WTC11 (cell line): ENCODE results near the gene CREB3L4. TPM values are rescaled to one million over a fixed set of nuclear protein-coding genes. Genes with fewer than 3 reads are reported as not detected.
A peak's percentile ranks its signal among the peaks of the same experiment; 100 is the strongest.

ENCODE experiments used
- ATAC-seq: fragments of 200-7000 bp; cut with Tn5 transposase; 2 replicates; pipeline ENCODE4 v1.10.0; 2021; ENCODE audit warnings: mild to moderate bottlenecking, moderate library complexity
- CTCF ChIA-PET: fragments of 300-600 bp; sonication (Branson Sonifier 250); formaldehyde crosslinking; loops from one replicate; lab custom pipeline; 2021; ENCODE audit warnings: antibody characterized with exemption; lab: Charles Lee
- POLR2A ChIA-PET: fragments of 350-600 bp; sonication (Branson Sonifier 250); formaldehyde crosslinking; loops from one replicate; lab custom pipeline; 2021; ENCODE audit warnings: antibody characterized with exemption; lab: Charles Lee
- DNase-seq: peaks from one replicate; pipeline ENCODE4 v3.0.0; 2021; ENCODE audit warnings: low spot score
- H3K27ac Mint-ChIP-seq: 2 replicates; pipeline ENCODE4 v1.8.0; 2021; ENCODE audit warnings: mixed read lengths
- H3K27me3 Mint-ChIP-seq: 2 replicates; pipeline ENCODE4 v1.8.0; 2021; ENCODE audit warnings: low read depth, mild to moderate bottlenecking, moderate library complexity, mixed read lengths
- H3K36me3 Mint-ChIP-seq: 2 replicates; pipeline ENCODE4 v1.8.0; 2021; ENCODE audit warnings: mixed read lengths
- H3K4me1 Mint-ChIP-seq: 2 replicates; pipeline ENCODE4 v1.8.0; 2022; ENCODE audit warnings: mixed read lengths
- H3K4me3 Mint-ChIP-seq: 2 replicates; pipeline ENCODE4 v1.8.0; 2021; ENCODE audit warnings: mild to moderate bottlenecking, moderate library complexity, mixed read lengths
- H3K9me3 Mint-ChIP-seq: 2 replicates; pipeline ENCODE4 v1.8.0; 2021; ENCODE audit warnings: mixed read lengths
- ARID4B ChIP-seq: sonication (generic); formaldehyde crosslinking; IDR thresholded peaks from 2 replicates; pipeline ENCODE4 v1.8.0; 2023; ENCODE audit warnings: missing genetic modification reagents, mild to moderate bottlenecking, borderline replicate concordance
- CDX4 ChIP-seq: fragments of 250-450 bp; sonication (Bioruptor Pico); IDR thresholded peaks from 2 replicates; pipeline ENCODE4 v1.9.0; 2021; ENCODE audit warnings: moderate library complexity, mild to moderate bottlenecking, inconsistent platforms, borderline replicate concordance
- CTCF ChIP-seq: fragments of 200-600 bp; IDR thresholded peaks from 2 replicates; pipeline ENCODE4 v1.8.0; 2022; ENCODE audit warnings: antibody characterized with exemption
- ERG ChIP-seq: fragments of 250-450 bp; sonication (Bioruptor Pico); IDR thresholded peaks from 2 replicates; pipeline ENCODE4 v1.8.0; 2021; ENCODE audit warnings: mild to moderate bottlenecking
- FOXK1 ChIP-seq: sonication (generic); formaldehyde crosslinking; IDR thresholded peaks from 2 replicates; pipeline ENCODE4 v1.8.0; 2022; ENCODE audit warnings: mild to moderate bottlenecking, moderate library complexity, missing genetic modification reagents
- GABPB1 ChIP-seq: sonication (generic); formaldehyde crosslinking; IDR thresholded peaks from 2 replicates; pipeline ENCODE4 v1.8.1; 2023; ENCODE audit warnings: mild to moderate bottlenecking, missing genetic modification reagents
- GRHL2 ChIP-seq: fragments of 250-450 bp; sonication (Bioruptor Pico); IDR thresholded peaks from 2 replicates; pipeline ENCODE4 v1.8.0; 2022; ENCODE audit warnings: mild to moderate bottlenecking, moderate library complexity; ENCODE audit not compliant: insufficient replicate concordance, severe bottlenecking
- HMGXB4 ChIP-seq: sonication (generic); formaldehyde crosslinking; IDR thresholded peaks from 2 replicates; pipeline ENCODE4 v1.8.1; 2023; ENCODE audit warnings: mild to moderate bottlenecking, moderate library complexity, missing genetic modification reagents
- MAX ChIP-seq: sonication (generic); formaldehyde crosslinking; IDR thresholded peaks from 2 replicates; pipeline ENCODE4 v1.8.0; 2022; ENCODE audit warnings: mild to moderate bottlenecking, missing genetic modification reagents
- MXD4 ChIP-seq: fragments of 250-450 bp; sonication (Bioruptor Pico); IDR thresholded peaks from 2 replicates; pipeline ENCODE4 v1.8.0; 2021; ENCODE audit warnings: mild to moderate bottlenecking, moderate library complexity, borderline replicate concordance
- MYBL2 ChIP-seq: sonication (generic); formaldehyde crosslinking; IDR thresholded peaks from 2 replicates; pipeline ENCODE4 v1.8.1; 2023; ENCODE audit warnings: mild to moderate bottlenecking, moderate library complexity, missing genetic modification reagents
- PRDM15 ChIP-seq: sonication (generic); formaldehyde crosslinking; IDR thresholded peaks from 2 replicates; pipeline ENCODE4 v1.8.0; 2022; ENCODE audit warnings: missing genetic modification reagents
- TEAD1 ChIP-seq: sonication (generic); formaldehyde crosslinking; IDR thresholded peaks from 2 replicates; pipeline ENCODE4 v1.8.0; 2022; ENCODE audit warnings: mild to moderate bottlenecking, missing genetic modification reagents
- USF1 ChIP-seq: sonication (generic); formaldehyde crosslinking; IDR thresholded peaks from 2 replicates; pipeline ENCODE4 v1.8.0; 2022; ENCODE audit warnings: mild to moderate bottlenecking, missing genetic modification reagents
- USF2 ChIP-seq: sonication (generic); formaldehyde crosslinking; IDR thresholded peaks from 2 replicates; pipeline ENCODE4 v1.8.1; 2023; ENCODE audit warnings: mild to moderate bottlenecking, missing genetic modification reagents, moderate library complexity
- ZBTB21 ChIP-seq: sonication (generic); formaldehyde crosslinking; IDR thresholded peaks from 2 replicates; pipeline ENCODE4 v1.8.1; 2023; ENCODE audit warnings: mild to moderate bottlenecking, missing genetic modification reagents, borderline replicate concordance
- ZNF263 ChIP-seq: sonication (generic); formaldehyde crosslinking; IDR thresholded peaks from 2 replicates; pipeline ENCODE4 v1.8.1; 2022; ENCODE audit warnings: low read depth, mild to moderate bottlenecking, moderate library complexity, missing genetic modification reagents
- ZNF317 ChIP-seq: sonication (generic); formaldehyde crosslinking; IDR thresholded peaks from 2 replicates; pipeline ENCODE4 v1.8.1; 2023; ENCODE audit warnings: low read depth, mild to moderate bottlenecking, moderate library complexity, missing genetic modification reagents, borderline replicate concordance
- ZNF396 ChIP-seq: fragments of 250-450 bp; sonication (Bioruptor Pico); IDR thresholded peaks from 2 replicates; pipeline ENCODE4 v1.8.0; 2021; ENCODE audit warnings: mild to moderate bottlenecking, moderate library complexity, borderline replicate concordance
- total RNA-seq: library from RNA; stranded (reverse); gene quantifications from 3 replicates; pipeline ENCODE4 v1.2.3, GENCODE V29; 2021

The CREB3L4 gene
- total RNA-seq, 1 experiment from 2014 or later = 33.1 TPM

- peaks cover 13% of the 10 kb centered on the region for H3K4me1 Mint-ChIP-seq
- H3K4me3 Mint-ChIP-seq = peak within 1 kb of the TSS; percentile 81
- DNase-seq = peak; percentile 91
- ATAC-seq = peak; percentile 93
- H3K27me3 Mint-ChIP-seq = no peaks in the 10 kb centered on the region
- peak within 1 kb of the TSS; percentile 8 for H3K27ac Mint-ChIP-seq
- ChIA-PET POLR2A (interaction anchor here (0.6 to 2.3 kb wide), 12 partner anchors 9 to 48 kb away, joined by 3 to 21 read pairs (median 4); partner anchors contain the start of genes CREB3L4, CRTC2, GATAD2B and RAB13), CTCF (interaction anchor here (0.5 to 2.8 kb wide), 36 partner anchors 9 to 468 kb away, joined by 3 to 27 read pairs (median 4); partner anchors contain the start of genes CHTOP, CREB3L4, CRTC2 and GATAD2B)
- H3K36me3 Mint-ChIP-seq = peaks cover 29% of the 10 kb centered on the region
- H3K9me3 Mint-ChIP-seq = no peaks in the 10 kb centered on the region
- TF ChIP-seq MYBL2 (CRISPR knock-in tag) = no peak
- TF ChIP-seq MXD4 = no peak
- TF ChIP-seq ERG (CRISPR knock-in tag) = no peak
- TF ChIP-seq TEAD1 = peak; percentile 40; the same call in 1 of the 2 replicates
- TF ChIP-seq ARID4B (CRISPR knock-in tag) = peak; percentile 42; the same call in 1 of the 2 replicates
- TF ChIP-seq ZNF317 (CRISPR knock-in tag) = no peak
- TF ChIP-seq PRDM15 (CRISPR knock-in tag) = no peak
- peak; percentile 45; the same call in 1 of the 2 replicates for TF ChIP-seq MAX (CRISPR knock-in tag)
- TF ChIP-seq USF2 (CRISPR knock-in tag) = no peak
- peak; percentile 48; the same call in 1 of the 2 replicates for TF ChIP-seq GABPB1 (CRISPR knock-in tag)
- 0 out of 2 replicates have a peak, but pooled peaks have one; percentile 23 for TF ChIP-seq USF1 (CRISPR knock-in tag)
- TF ChIP-seq ZNF396 = no peak
- peak; percentile 91; the same call in 1 of the 2 replicates for TF ChIP-seq HMGXB4
- no peak for TF ChIP-seq GRHL2 (CRISPR knock-in tag)
- peak; percentile 19; the same call in 1 of the 2 replicates for TF ChIP-seq FOXK1 (CRISPR knock-in tag)
- peak; percentile 85 for TF ChIP-seq CTCF
- no peak for TF ChIP-seq ZNF263 (CRISPR knock-in tag)
- no peak for TF ChIP-seq CDX4 (CRISPR knock-in tag)
- TF ChIP-seq ZBTB21 (CRISPR knock-in tag) = peak; percentile 26; the same call in 1 of the 2 replicates
Observed at GRCh38 chr1:153946622-153947241, 21.0 kb upstream of the CREB3L4 start, which contains the start of gene DENND4B. DENND4B (minus strand) TSS chr1:153946718; CDS start chr1:153944374, 2,344 bp downstream.
